GM23338 (cell line): Measurements from ENCODE around the gene DHX34. TPM values are rescaled to one million over a fixed set of nuclear protein-coding genes. Genes with fewer than 3 reads are reported as not detected.

Source experiments
- ATAC-seq: fragments of 200-7000 bp; cut with Tn5 transposase; 3 replicates; pipeline ENCODE4 v1.9.1; 2020
- DNase-seq: peaks from one replicate; pipeline ENCODE4 v3.0.0-alpha.2; 2015; ENCODE audit warnings: low spot score
- H2AFZ ChIP-seq: fragments of 200-600 bp; sonication (generic); 2 replicates; pipeline ENCODE4 v1.8.0; 2016; ENCODE audit warnings: antibody characterized with exemption, mild to moderate bottlenecking, moderate library complexity
- H3F3A ChIP-seq: fragments of 200-600 bp; sonication (generic); replicated peaks from 2 replicates; pipeline ENCODE4 v1.8.0; 2017; ENCODE audit warnings: antibody characterized with exemption, mixed run types, low read depth
- H3K27ac ChIP-seq: fragments of 200-600 bp; sonication (generic); 2 replicates; pipeline ENCODE4 v1.6.1; 2016; ENCODE audit warnings: low read depth
- H3K27me3 ChIP-seq: fragments of 200-600 bp; sonication (generic); 2 replicates; pipeline ENCODE4 v1.8.0; 2016; ENCODE audit warnings: mild to moderate bottlenecking, mixed run types, moderate library complexity; ENCODE audit not compliant: insufficient read depth
- H3K36me3 ChIP-seq: fragments of 200-600 bp; sonication (generic); 2 replicates; pipeline ENCODE4 v1.8.0; 2016; ENCODE audit warnings: mild to moderate bottlenecking; ENCODE audit not compliant: insufficient read depth
- H3K4me1 ChIP-seq: fragments of 200-600 bp; sonication (generic); 2 replicates; pipeline ENCODE4 v1.8.0; 2016; ENCODE audit warnings: mild to moderate bottlenecking, moderate library complexity; ENCODE audit not compliant: insufficient read depth
- H3K4me2 ChIP-seq: fragments of 200-600 bp; sonication (generic); 2 replicates; pipeline ENCODE4 v1.7.1; 2017; ENCODE audit warnings: mixed run types
- H3K4me3 ChIP-seq: fragments of 200-600 bp; sonication (generic); 2 replicates; pipeline ENCODE4 v1.6.1; 2016; ENCODE audit warnings: mixed run types
- H3K79me2 ChIP-seq: fragments of 200-600 bp; sonication (generic); replicated peaks from 2 replicates; pipeline ENCODE4 v1.8.0; 2017; ENCODE audit warnings: mild to moderate bottlenecking; ENCODE audit not compliant: insufficient read depth
- H3K9me2 ChIP-seq: fragments of 200-600 bp; sonication (generic); 2 replicates; pipeline ENCODE4 v1.8.0; 2017; ENCODE audit not compliant: insufficient read depth
- H4K20me1 ChIP-seq: fragments of 200-600 bp; sonication (generic); replicated peaks from 2 replicates; pipeline ENCODE4 v1.8.0; 2017; ENCODE audit warnings: mild to moderate bottlenecking; ENCODE audit not compliant: insufficient read depth
- H3K27ac Mint-ChIP-seq: 2 replicates; pipeline ENCODE4 v1.8.0; 2020; ENCODE audit warnings: inconsistent platforms, mild to moderate bottlenecking, moderate library complexity, mixed read lengths
- H3K27me3 Mint-ChIP-seq: 3 replicates; pipeline ENCODE4 v1.8.0; 2022; ENCODE audit warnings: low read depth, mild to moderate bottlenecking, moderate library complexity, mixed read lengths, inconsistent platforms; ENCODE audit not compliant: insufficient read depth, poor library complexity
- H3K36me3 Mint-ChIP-seq: 3 replicates; pipeline ENCODE4 v1.8.0; 2021; ENCODE audit warnings: low read depth, mild to moderate bottlenecking, inconsistent platforms, moderate library complexity, mixed read lengths
- H3K4me1 Mint-ChIP-seq: 3 replicates; pipeline ENCODE4 v1.8.0; 2020; ENCODE audit warnings: mild to moderate bottlenecking, inconsistent platforms, mixed read lengths
- H3K4me3 Mint-ChIP-seq: 3 replicates; pipeline ENCODE4 v1.8.0; 2021; ENCODE audit warnings: moderate library complexity, mild to moderate bottlenecking, inconsistent platforms, mixed read lengths
- H3K9me3 Mint-ChIP-seq: 3 replicates; pipeline ENCODE4 v1.8.0; 2020; ENCODE audit warnings: moderate library complexity, mild to moderate bottlenecking, inconsistent platforms, mixed read lengths
- CREB1 ChIP-seq: fragments of 250-450 bp; sonication (Bioruptor Pico); IDR thresholded peaks from 2 replicates; pipeline ENCODE4 v1.5.0; 2020; ENCODE audit warnings: low read depth, mild to moderate bottlenecking, moderate library complexity
- CTCF ChIP-seq, 2 experiments: fragments of 200-600 bp in 1 of 2; sonication (generic) in 1 of 2; conservative IDR thresholded peaks; 2 replicates each; pipeline versions ENCODE4 v1.5.1 to v1.6.1; 2016 to 2017; ENCODE audit warnings: antibody characterized with exemption in 2 of 2, low read depth in 2 of 2, mild to moderate bottlenecking in 2 of 2, moderate library complexity in 1 of 2
- ETS1 ChIP-seq: IDR thresholded peaks from 2 replicates; pipeline ENCODE4 v1.6.1; 2016; ENCODE audit warnings: antibody characterized with exemption
- EZH2 ChIP-seq: fragments of 200-600 bp; sonication (generic); IDR thresholded peaks from one replicate; pipeline ENCODE4 v1.8.0; 2017; ENCODE audit warnings: antibody characterized with exemption, mild to moderate bottlenecking, low read depth; ENCODE audit not compliant: unreplicated experiment
- EZH2phosphoT487 ChIP-seq: fragments of 200-600 bp; sonication (generic); IDR thresholded peaks from one replicate; pipeline ENCODE4 v1.8.1; 2018; ENCODE audit warnings: antibody characterized with exemption; ENCODE audit not compliant: unreplicated experiment
- JUNB ChIP-seq: IDR thresholded peaks from one replicate; pipeline ENCODE4 v1.6.1; 2016; ENCODE audit warnings: antibody characterized with exemption; ENCODE audit not compliant: unreplicated experiment
- NANOG ChIP-seq: IDR thresholded peaks from 2 replicates; pipeline ENCODE4 v1.6.1; 2016; ENCODE audit warnings: antibody characterized with exemption, borderline replicate concordance
- POLR2AphosphoS5 ChIP-seq: IDR thresholded peaks from 2 replicates; pipeline ENCODE4 v1.6.1; 2016; ENCODE audit warnings: antibody characterized with exemption, low read depth
- STAT1 ChIP-seq: IDR thresholded peaks from one replicate; pipeline ENCODE4 v1.6.1; 2016; ENCODE audit warnings: antibody characterized with exemption; ENCODE audit not compliant: unreplicated experiment
- ZNF114 ChIP-seq: fragments of 250-450 bp; sonication (Bioruptor Pico); IDR thresholded peaks from 2 replicates; pipeline ENCODE4 v1.5.0; 2020; ENCODE audit warnings: mild to moderate bottlenecking, moderate library complexity
- ZNF331 ChIP-seq: fragments of 250-450 bp; sonication (Bioruptor Pico); IDR thresholded peaks from 2 replicates; pipeline ENCODE4 v1.5.0; 2020; ENCODE audit warnings: low read depth, mild to moderate bottlenecking, moderate library complexity
- ZNF462 ChIP-seq: fragments of 250-450 bp; sonication (Bioruptor Pico); IDR thresholded peaks from 2 replicates; pipeline ENCODE4 v1.5.0; 2020; ENCODE audit warnings: mild to moderate bottlenecking, moderate library complexity
- polyA plus RNA-seq: library from polyadenylated mRNA; unstranded; fragments of >200 nt; fragmentation: Nextera tagmentation; extraction: Ambion mirVana; gene quantifications from 2 replicates; pipeline ENCODE4 v1.2.1, GENCODE V29; 2016
- total RNA-seq: library from RNA; depleted of rRNA; stranded (reverse); fragments of >200 nt; shearing (Covaris generic); gene quantifications from 2 replicates; pipeline ENCODE4 v1.2.3, GENCODE V29; 2014
- TF ChIP-seq, protein P1 (sequence below): IDR thresholded peaks from one replicate; pipeline ENCODE4 v1.6.1; 2018; ENCODE audit warnings: antibody characterized with exemption; ENCODE audit not compliant: unreplicated experiment

Gene DHX34
- total and polyA plus RNA-seq, 2 experiments from 2014 or later: 16.3 to 50.1 TPM

DNA sequence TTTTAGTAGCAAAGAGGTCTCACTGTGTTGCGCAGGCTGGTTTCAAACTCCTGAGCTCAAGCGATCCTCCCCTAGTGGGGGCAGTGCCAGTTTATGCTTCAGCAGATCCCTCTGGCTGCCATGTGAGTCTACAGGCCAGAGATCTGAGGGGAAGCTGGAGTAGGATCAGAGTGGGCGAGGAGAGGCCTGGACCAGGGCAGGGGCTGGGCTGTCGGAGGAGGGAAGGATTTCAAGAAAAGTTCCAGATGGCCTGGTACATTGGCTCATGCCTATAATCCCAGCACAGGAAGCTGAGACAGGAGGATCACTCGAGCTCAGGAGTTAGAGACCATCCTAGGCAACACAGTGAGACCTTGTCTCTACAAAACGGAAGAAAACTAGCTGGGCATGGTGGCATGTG is 9.8 kb downstream of the DHX34 start:
- H3K36me3 ChIP-seq: peaks cover 69% of the 10 kb centered on the region
- H3K79me2 ChIP-seq: peaks cover 14% of the 10 kb centered on the region
- Mint-ChIP-seq H3K27me3 (peaks cover 2% of the 10 kb centered on the region), H3K4me3 (no peak overlapping the region), H3K9me3 (no peaks in the 10 kb centered on the region), H3K4me1 (no peaks in the 10 kb centered on the region), H3K27ac (no peak overlapping the region), H3K36me3 (peaks cover 98% of the 10 kb centered on the region)
- no peaks in the 10 kb centered on the region for H3K4me1 ChIP-seq
- TF ChIP-seq ETS1: no peak
- TF ChIP-seq, protein P1, sequence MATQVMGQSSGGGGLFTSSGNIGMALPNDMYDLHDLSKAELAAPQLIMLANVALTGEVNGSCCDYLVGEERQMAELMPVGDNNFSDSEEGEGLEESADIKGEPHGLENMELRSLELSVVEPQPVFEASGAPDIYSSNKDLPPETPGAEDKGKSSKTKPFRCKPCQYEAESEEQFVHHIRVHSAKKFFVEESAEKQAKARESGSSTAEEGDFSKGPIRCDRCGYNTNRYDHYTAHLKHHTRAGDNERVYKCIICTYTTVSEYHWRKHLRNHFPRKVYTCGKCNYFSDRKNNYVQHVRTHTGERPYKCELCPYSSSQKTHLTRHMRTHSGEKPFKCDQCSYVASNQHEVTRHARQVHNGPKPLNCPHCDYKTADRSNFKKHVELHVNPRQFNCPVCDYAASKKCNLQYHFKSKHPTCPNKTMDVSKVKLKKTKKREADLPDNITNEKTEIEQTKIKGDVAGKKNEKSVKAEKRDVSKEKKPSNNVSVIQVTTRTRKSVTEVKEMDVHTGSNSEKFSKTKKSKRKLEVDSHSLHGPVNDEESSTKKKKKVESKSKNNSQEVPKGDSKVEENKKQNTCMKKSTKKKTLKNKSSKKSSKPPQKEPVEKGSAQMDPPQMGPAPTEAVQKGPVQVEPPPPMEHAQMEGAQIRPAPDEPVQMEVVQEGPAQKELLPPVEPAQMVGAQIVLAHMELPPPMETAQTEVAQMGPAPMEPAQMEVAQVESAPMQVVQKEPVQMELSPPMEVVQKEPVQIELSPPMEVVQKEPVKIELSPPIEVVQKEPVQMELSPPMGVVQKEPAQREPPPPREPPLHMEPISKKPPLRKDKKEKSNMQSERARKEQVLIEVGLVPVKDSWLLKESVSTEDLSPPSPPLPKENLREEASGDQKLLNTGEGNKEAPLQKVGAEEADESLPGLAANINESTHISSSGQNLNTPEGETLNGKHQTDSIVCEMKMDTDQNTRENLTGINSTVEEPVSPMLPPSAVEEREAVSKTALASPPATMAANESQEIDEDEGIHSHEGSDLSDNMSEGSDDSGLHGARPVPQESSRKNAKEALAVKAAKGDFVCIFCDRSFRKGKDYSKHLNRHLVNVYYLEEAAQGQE: no peak
- no peak for TF ChIP-seq EZH2
- TF ChIP-seq ZNF114: no peak
- no peak for TF ChIP-seq JUNB
- no peak for TF ChIP-seq ZNF462
- TF ChIP-seq POLR2AphosphoS5: no peak
- no peak for TF ChIP-seq ZNF331 (CRISPR knock-in tag)
- TF ChIP-seq CREB1 (CRISPR knock-in tag): no peak
- no peak for TF ChIP-seq EZH2phosphoT487
- TF ChIP-seq STAT1: no peak
- TF ChIP-seq CTCF (conservative IDR thresholded peaks at IDR 0.05; ENCODE audit: low read depth in 2 of 2): no peak
- TF ChIP-seq NANOG: no peak
- H2AFZ ChIP-seq: no peak overlapping the region
- no peak overlapping the region for H3K4me3 ChIP-seq
- H3K27me3 ChIP-seq: no peaks in the 10 kb centered on the region
- H3K9me2 ChIP-seq: no peaks in the 10 kb centered on the region
- DNase-seq (no peak), ATAC-seq (no peak)
- no peak overlapping the region for H3K4me2 ChIP-seq
- H3F3A ChIP-seq: peaks cover 11% of the 10 kb centered on the region; the same call in 1 of the 2 replicates
- peaks cover 33% of the 10 kb centered on the region for H4K20me1 ChIP-seq
- H3K27ac ChIP-seq: no peak overlapping the region
